Measurements from ENCODE around the gene CMBL. TPM values are rescaled to one million over a fixed set of nuclear protein-coding genes. Genes with fewer than 3 reads are reported as not detected.

CMBL gene
- total and polyA plus RNA-seq, 2 of the 13 experiments (the other 11 are each of a cell fraction or from before 2014, with no cell fraction given), result 11.5 to 17.0 TPM

GRCh38 chr5:10335711-10336470 lies 28.2 kb upstream of the CMBL start (continued):
- TF ChIP-seq ZNF724P (CRISPR knock-in tag; IDR thresholded peaks at IDR 0.05; ENCODE audit: borderline replicate concordance) (peak; percentile 70; the same call in 1 of the 2 replicates), ARNT2 (CRISPR knock-in tag; IDR thresholded peaks at IDR 0.05; ENCODE audit: low read depth) (no peak), YEATS2 (CRISPR knock-in tag; IDR thresholded peaks at IDR 0.05; ENCODE audit: borderline replicate concordance) (0 out of 2 replicates have a peak, but pooled peaks have one; percentile 26), AGO2 (optimal IDR thresholded peaks at IDR 0.05; ENCODE audit: low read depth, low read length) (no peak), ZNF572 (CRISPR knock-in tag; IDR thresholded peaks at IDR 0.05) (no peak), BCL6 (CRISPR knock-in tag; IDR thresholded peaks at IDR 0.05) (0 out of 2 replicates have a peak, but pooled peaks have one; percentile 21), ZSCAN9 (CRISPR knock-in tag; IDR thresholded peaks at IDR 0.05; ENCODE audit: borderline replicate concordance) (peak; percentile 58; the same call in 1 of the 2 replicates)

DNA sequence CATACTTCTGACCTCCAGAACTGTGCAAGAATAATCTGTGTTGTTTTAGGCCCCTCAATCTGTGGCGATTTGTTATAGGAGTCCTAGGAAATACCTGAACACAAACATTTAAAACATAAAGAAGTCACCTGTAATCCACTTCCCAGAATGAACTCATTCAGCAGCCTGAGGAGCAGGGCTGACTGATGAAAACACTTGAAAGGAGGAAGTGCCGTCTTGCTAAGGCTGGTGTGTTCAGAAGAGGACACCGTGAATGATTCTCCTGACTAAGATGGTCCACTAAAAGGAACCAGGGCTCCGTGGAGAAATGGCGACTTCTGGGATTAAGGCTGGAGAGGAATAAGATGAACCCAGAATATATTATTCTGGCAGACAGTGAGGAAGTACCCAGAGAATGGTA lies 27.1 kb upstream of the CMBL start:
- H3K4me1 ChIP-seq (ENCODE audit: insufficient read depth, low read length), result peaks cover 38% of the 10 kb centered on the region
- H2AFZ ChIP-seq (ENCODE audit: low read length), result no peak overlapping the region
- no peaks in the 10 kb centered on the region for H3K36me3 ChIP-seq (replicated peaks in 1 of 2; ENCODE audit: control insufficient read depth in 1 of 2, insufficient read depth in 2 of 2, low read length in 2 of 2)
- no peak for DNase-seq (ENCODE audit: low spot score)
- ChIA-PET CTCF (ENCODE audit: low intra/inter-chr PET ratio, low total read pairs) (no interaction called here), POLR2A (no interaction called here)
- H3K27ac ChIP-seq (ENCODE audit: extremely low read length, insufficient read depth, low read length), result no peak overlapping the region
- no TSS peak for BruUV-seq (replicated peaks)
- intact Hi-C loops (cut with micrococcal nuclease; ENCODE audit: unreplicated experiment), result no loop called here
- no peaks in the 10 kb centered on the region for H3K9me3 ChIP-seq (ENCODE audit: low read length)
- no peak overlapping the region for H3K9ac ChIP-seq (ENCODE audit: insufficient read depth, low read depth, low read length)
- no peak for ATAC-seq
- H4K20me1 ChIP-seq (ENCODE audit: insufficient read depth, low read length), result no peaks in the 10 kb centered on the region
- no peak overlapping the region for H3K4me2 ChIP-seq (ENCODE audit: low read depth, low read length)
- in situ Hi-C loops (cut with HindIII; ENCODE audit: extremely low pct_ligation_motif_present, low pct_unique_long_range_greater_than_20kb), result no loop called here
- WGBS (ENCODE audit: low lambda C conversion rate), result 89% methylated on average over 5 of the region's 5 CpGs
- H3K79me2 ChIP-seq (ENCODE audit: insufficient read depth, low read length), result no peaks in the 10 kb centered on the region
- no peak for TF ChIP-seq ZNF672 (CRISPR knock-in tag; IDR thresholded peaks at IDR 0.05)
- no peak overlapping the region for H3K4me3 ChIP-seq (replicated peaks in 1 of 3; ENCODE audit: insufficient read depth in 1 of 3, low read depth in 2 of 3, low read length in 3 of 3)
- FAIRE-seq, result no peak
- 0 out of 5 replicates have a peak, but pooled peaks cover 0 to 7% of the 10 kb centered on the region in 2 experiments for H3K27me3 ChIP-seq (ENCODE audit: control insufficient read depth in 1 of 2, insufficient read depth in 2 of 2, low read length in 2 of 2)

Measured in HepG2 (cell line).